HG02571 (cell line): Measurements from ENCODE around the gene SPATS2.
"Not testable (repeated sequence)": the region's sequence is repeated elsewhere in the genome, so short reads cannot be mapped to it uniquely, and the experiment has no call there.

Source experiments
- ATAC-seq: cut with Tn5 transposase; IDR thresholded peaks from one replicate; pipeline ENCODE4 v1.9.1; 2021; ENCODE audit warnings: mild to moderate bottlenecking, moderate library complexity; ENCODE audit not compliant: unreplicated experiment

Gene SPATS2

GRCh38 chr12:49509681-49510080 is 142.4 kb downstream of the SPATS2 start:
- not testable (repeated sequence) for ATAC-seq

- no peak for ATAC-seq
Observed at GRCh38 chr12:49511410-49511809, 144.1 kb downstream of the SPATS2 start.

- ATAC-seq = no peak
Observed at GRCh38 chr12:49512546-49512945, 145.3 kb downstream of the SPATS2 start.

GRCh38 chr12:49515266-49515665 is 148.0 kb downstream of the SPATS2 start:
- ATAC-seq = no peak

- no peak for ATAC-seq
Observed at GRCh38 chr12:49518914-49519573, 151.8 kb downstream of the SPATS2 start.

GRCh38 chr12:49519574-49519936 is 152.3 kb downstream of the SPATS2 start:
- no peak for ATAC-seq

- no peak for ATAC-seq
Observed at GRCh38 chr12:49521389-49521788, 154.1 kb downstream of the SPATS2 start.

- no peak for ATAC-seq
Observed at GRCh38 chr12:49524660-49525324, 157.5 kb downstream of the SPATS2 start.

- no peak for ATAC-seq
Observed at GRCh38 chr12:49525942-49526341, 158.7 kb downstream of the SPATS2 start.

- ATAC-seq = no peak
Observed at GRCh38 chr12:49527361-49528130, 160.3 kb downstream of the SPATS2 start.

- ATAC-seq = no peak
Observed at GRCh38 chr12:49529414-49529813, 162.2 kb downstream of the SPATS2 start.

- no peak for ATAC-seq
Observed at GRCh38 chr12:49531745-49532144, 164.5 kb downstream of the SPATS2 start.

GRCh38 chr12:49533331-49533730 is 166.1 kb downstream of the SPATS2 start:
- no peak for ATAC-seq

GRCh38 chr12:49534122-49534521 is 166.9 kb downstream of the SPATS2 start:
- ATAC-seq = not testable (repeated sequence)

GRCh38 chr12:49534731-49535278 is 167.5 kb downstream of the SPATS2 start:
- ATAC-seq = no peak

- ATAC-seq = no peak
Observed at GRCh38 chr12:49535921-49536525, 168.8 kb downstream of the SPATS2 start.

GRCh38 chr12:49536526-49537071 is 169.3 kb downstream of the SPATS2 start:
- ATAC-seq = no peak

- ATAC-seq = no peak
Observed at GRCh38 chr12:49537231-49537751, 170.0 kb downstream of the SPATS2 start.

- no peak for ATAC-seq
Observed at GRCh38 chr12:49537752-49538509, 170.7 kb downstream of the SPATS2 start.
